Stimulated activated naive CD8-positive, alpha-beta T cell treated with anti-CD3 and anti-CD28 coated beads, Interleukin-15, Interleukin-2, amounts not matched to agents 100 ng/mL and 50 ng/mL, for 24 hours (primary cell): ENCODE measurements around the gene AQP2.

ENCODE experiments used
- H3K27ac Mint-ChIP-seq: one replicate; pipeline ENCODE4 v1.8.0; 2021; ENCODE audit warnings: mild to moderate bottlenecking, mixed read lengths
- H3K27me3 Mint-ChIP-seq: one replicate; pipeline ENCODE4 v1.8.0; 2021; ENCODE audit warnings: mixed read lengths
- H3K36me3 Mint-ChIP-seq: one replicate; pipeline ENCODE4 v1.8.0; 2021; ENCODE audit warnings: low read depth, mixed read lengths
- H3K4me1 Mint-ChIP-seq: one replicate; pipeline ENCODE4 v1.8.0; 2021; ENCODE audit warnings: low read depth, mixed read lengths
- H3K4me3 Mint-ChIP-seq: one replicate; pipeline ENCODE4 v1.8.0; 2021; ENCODE audit warnings: mild to moderate bottlenecking, mixed read lengths
- H3K9me3 Mint-ChIP-seq: one replicate; pipeline ENCODE4 v1.8.0; 2021; ENCODE audit warnings: mixed read lengths

The AQP2 gene

GRCh38 chr12:49964849-49965624 is 14.5 kb downstream of the AQP2 start:
- no peak overlapping the region for H3K27ac Mint-ChIP-seq
- no peaks in the 10 kb centered on the region for H3K9me3 Mint-ChIP-seq
- H3K27me3 Mint-ChIP-seq = peaks cover 42% of the 10 kb centered on the region
- H3K4me1 Mint-ChIP-seq = peaks cover 9% of the 10 kb centered on the region
- H3K36me3 Mint-ChIP-seq = no peaks in the 10 kb centered on the region
- H3K4me3 Mint-ChIP-seq = no peak overlapping the region

- Mint-ChIP-seq H3K27ac (no peak overlapping the region), H3K4me1 (peaks cover 3% of the 10 kb centered on the region), H3K4me3 (no peak overlapping the region), H3K27me3 (peaks cover 34% of the 10 kb centered on the region), H3K36me3 (no peaks in the 10 kb centered on the region), H3K9me3 (no peaks in the 10 kb centered on the region)
These were observed 15.3 kb downstream of the AQP2 start for GRCh38 chr12:49965836-49966235.

DNA sequence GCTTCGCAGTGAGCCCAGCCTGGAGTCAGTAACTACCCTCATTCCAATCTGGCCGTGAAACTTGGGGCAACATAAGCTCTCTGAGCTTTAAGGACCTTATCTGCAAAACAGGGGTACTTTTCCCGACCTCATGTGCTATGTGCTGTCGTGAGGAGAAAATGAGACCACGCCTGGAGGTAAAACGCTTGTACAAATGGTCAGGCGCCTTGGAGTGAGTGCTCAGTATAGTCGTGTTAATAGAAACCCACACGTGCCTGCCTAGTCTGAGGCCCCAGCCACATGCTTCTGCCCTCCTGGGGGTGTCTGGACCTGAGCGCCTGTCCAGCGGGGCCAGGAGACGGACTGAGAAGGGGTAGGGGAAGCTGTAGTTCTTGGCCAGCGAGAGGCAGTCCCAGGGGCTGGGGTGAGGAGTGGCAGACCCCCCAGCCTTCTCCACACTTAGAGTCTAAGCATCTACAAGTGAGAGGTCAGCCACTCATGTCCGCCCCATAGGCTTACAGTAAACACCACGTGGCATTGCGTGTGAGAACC is 16.0 kb downstream of the AQP2 start:
- Mint-ChIP-seq H3K36me3 (no peaks in the 10 kb centered on the region), H3K4me3 (no peak overlapping the region)

GRCh38 chr12:49967042-49967776 is 16.7 kb downstream of the AQP2 start:
- peaks cover 2% of the 10 kb centered on the region for H3K4me1 Mint-ChIP-seq
- no peaks in the 10 kb centered on the region for H3K36me3 Mint-ChIP-seq
- H3K27me3 Mint-ChIP-seq = peaks cover 34% of the 10 kb centered on the region
- H3K9me3 Mint-ChIP-seq = no peaks in the 10 kb centered on the region
- peak overlapping the region; percentile 69 for H3K4me3 Mint-ChIP-seq
- H3K27ac Mint-ChIP-seq = no peak overlapping the region

More for the DNA sequence above, 16.0 kb downstream of the AQP2 start:
- Mint-ChIP-seq H3K27me3 (peaks cover 34% of the 10 kb centered on the region), H3K27ac (no peak overlapping the region), H3K9me3 (no peaks in the 10 kb centered on the region), H3K4me1 (peaks cover 2% of the 10 kb centered on the region)

- Mint-ChIP-seq H3K36me3 (no peaks in the 10 kb centered on the region), H3K4me1 (peaks cover 2% of the 10 kb centered on the region), H3K4me3 (no peak overlapping the region), H3K9me3 (no peaks in the 10 kb centered on the region), H3K27ac (no peak overlapping the region), H3K27me3 (peaks cover 29% of the 10 kb centered on the region)
These were observed 17.3 kb downstream of the AQP2 start for GRCh38 chr12:49967777-49968250.

- Mint-ChIP-seq H3K4me3 (no peak overlapping the region), H3K27ac (no peak overlapping the region), H3K9me3 (no peaks in the 10 kb centered on the region), H3K36me3 (no peaks in the 10 kb centered on the region), H3K4me1 (peaks cover 2% of the 10 kb centered on the region), H3K27me3 (peaks cover 22% of the 10 kb centered on the region)
These were observed 17.9 kb downstream of the AQP2 start for GRCh38 chr12:49968471-49968870.

GRCh38 chr12:49969027-49969426 is 18.5 kb downstream of the AQP2 start:
- Mint-ChIP-seq H3K4me1 (peaks cover 2% of the 10 kb centered on the region), H3K36me3 (no peaks in the 10 kb centered on the region), H3K27ac (no peak overlapping the region), H3K4me3 (no peak overlapping the region), H3K9me3 (no peaks in the 10 kb centered on the region), H3K27me3 (peaks cover 20% of the 10 kb centered on the region)

- Mint-ChIP-seq H3K36me3 (no peaks in the 10 kb centered on the region), H3K4me3 (no peak overlapping the region), H3K4me1 (peaks cover 2% of the 10 kb centered on the region), H3K9me3 (no peaks in the 10 kb centered on the region), H3K27ac (no peak overlapping the region), H3K27me3 (peaks cover 14% of the 10 kb centered on the region)
These were observed 19.3 kb downstream of the AQP2 start for GRCh38 chr12:49969651-49970429.

GRCh38 chr12:49970658-49971057 is 20.1 kb downstream of the AQP2 start:
- Mint-ChIP-seq H3K27ac (no peak overlapping the region), H3K4me3 (no peak overlapping the region), H3K9me3 (no peaks in the 10 kb centered on the region), H3K36me3 (no peaks in the 10 kb centered on the region), H3K27me3 (peaks cover 9% of the 10 kb centered on the region), H3K4me1 (peaks cover 2% of the 10 kb centered on the region)

- Mint-ChIP-seq H3K9me3 (no peaks in the 10 kb centered on the region), H3K27ac (no peak overlapping the region), H3K36me3 (no peaks in the 10 kb centered on the region), H3K4me1 (peaks cover 2% of the 10 kb centered on the region), H3K4me3 (no peak overlapping the region), H3K27me3 (peaks cover 5% of the 10 kb centered on the region)
These were observed 20.6 kb downstream of the AQP2 start for GRCh38 chr12:49971141-49971540.

- Mint-ChIP-seq H3K27me3 (no peaks in the 10 kb centered on the region), H3K36me3 (no peaks in the 10 kb centered on the region), H3K4me3 (no peak overlapping the region), H3K27ac (no peak overlapping the region), H3K9me3 (no peaks in the 10 kb centered on the region), H3K4me1 (peaks cover under 1% of the 10 kb centered on the region)
These were observed 21.6 kb downstream of the AQP2 start for GRCh38 chr12:49972129-49972528.

GRCh38 chr12:49972641-49973360 is 22.3 kb downstream of the AQP2 start, which contains the start of gene AQP6:
Gene AQP6 (plus strand): TSS chr12:49972947. CDS start chr12:49973174, 227 bp downstream.
- Mint-ChIP-seq H3K36me3 (no peaks in the 10 kb centered on the region), H3K4me1 (no peaks in the 10 kb centered on the region), H3K9me3 (no peaks in the 10 kb centered on the region), H3K27ac (no peak within 1 kb of the TSS), H3K27me3 (no peaks in the 10 kb centered on the region), H3K4me3 (no peak within 1 kb of the TSS)

- H3K9me3 Mint-ChIP-seq = no peaks in the 10 kb centered on the region
- H3K36me3 Mint-ChIP-seq = no peaks in the 10 kb centered on the region
- H3K27ac Mint-ChIP-seq = no peak overlapping the region
- H3K27me3 Mint-ChIP-seq = no peaks in the 10 kb centered on the region
- no peaks in the 10 kb centered on the region for H3K4me1 Mint-ChIP-seq
- no peak overlapping the region for H3K4me3 Mint-ChIP-seq
These were observed 22.9 kb downstream of the AQP2 start for GRCh38 chr12:49973361-49973830.

GRCh38 chr12:49974231-49974675 is 23.7 kb downstream of the AQP2 start:
- Mint-ChIP-seq H3K4me1 (no peaks in the 10 kb centered on the region), H3K27me3 (no peaks in the 10 kb centered on the region), H3K27ac (no peak overlapping the region), H3K9me3 (no peaks in the 10 kb centered on the region), H3K36me3 (no peaks in the 10 kb centered on the region), H3K4me3 (no peak overlapping the region)
